Erythroblast (primary cell): ENCODE data around the gene SH3TC2.
A peak's percentile ranks its signal among the peaks of the same experiment; 100 is the strongest.

Experiments used
- DNase-seq, 2 experiments: peaks; one replicate each; lab custom pipeline; 2025; lab: John Stamatoyannopoulos, UW
- GATA1 ChIP-seq: IDR thresholded peaks from 2 replicates; pipeline ENCODE4 v1.6.1; 2011; ENCODE audit warnings: low read depth, mild to moderate bottlenecking, control low read depth, low read length, moderate library complexity
- POLR2A ChIP-seq: IDR thresholded peaks from 2 replicates; pipeline ENCODE4 v1.6.1; 2011; ENCODE audit warnings: mild to moderate bottlenecking, low read length

Gene SH3TC2

GRCh38 chr5:149012350-149012749 is 50.5 kb downstream of the SH3TC2 start:
- TF ChIP-seq POLR2A (no peak), GATA1 (no peak)
- DNase-seq = no peak

DNA sequence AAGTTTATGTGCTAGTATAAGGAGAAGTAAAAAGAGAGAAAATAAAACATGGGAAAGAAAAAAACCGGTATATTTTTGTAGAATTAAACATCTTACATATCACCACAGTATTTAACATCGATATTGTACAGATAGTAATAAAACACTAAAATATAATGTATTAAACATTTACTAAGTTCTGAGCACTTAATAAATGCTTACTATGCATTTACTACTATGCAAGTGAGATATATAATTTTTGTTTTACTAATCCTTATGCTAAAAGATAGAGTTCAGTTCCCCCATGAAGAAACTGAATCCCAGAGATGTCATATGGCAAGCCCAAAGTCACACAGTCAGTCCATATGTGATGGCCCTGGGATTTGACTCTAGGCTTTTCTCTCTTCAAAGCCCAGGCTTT is 51.1 kb downstream of the SH3TC2 start:
- TF ChIP-seq POLR2A (no peak), GATA1 (no peak)
- DNase-seq = no peak

GRCh38 chr5:149011084-149011483 is 51.8 kb downstream of the SH3TC2 start:
- DNase-seq = no peak
- no peak for TF ChIP-seq GATA1
- TF ChIP-seq POLR2A = no peak

- DNase-seq = no peak
- no peak for TF ChIP-seq POLR2A
Observed at GRCh38 chr5:149007174-149007573, 55.7 kb downstream of the SH3TC2 start.

- TF ChIP-seq GATA1 (no peak), POLR2A (no peak)
- no peak for DNase-seq
Observed at GRCh38 chr5:149006426-149006825, 56.4 kb downstream of the SH3TC2 start.

- TF ChIP-seq POLR2A = no peak
- no peak for TF ChIP-seq GATA1
- no peak for DNase-seq
Observed at GRCh38 chr5:149005077-149005892, 57.6 kb downstream of the SH3TC2 start.

DNA sequence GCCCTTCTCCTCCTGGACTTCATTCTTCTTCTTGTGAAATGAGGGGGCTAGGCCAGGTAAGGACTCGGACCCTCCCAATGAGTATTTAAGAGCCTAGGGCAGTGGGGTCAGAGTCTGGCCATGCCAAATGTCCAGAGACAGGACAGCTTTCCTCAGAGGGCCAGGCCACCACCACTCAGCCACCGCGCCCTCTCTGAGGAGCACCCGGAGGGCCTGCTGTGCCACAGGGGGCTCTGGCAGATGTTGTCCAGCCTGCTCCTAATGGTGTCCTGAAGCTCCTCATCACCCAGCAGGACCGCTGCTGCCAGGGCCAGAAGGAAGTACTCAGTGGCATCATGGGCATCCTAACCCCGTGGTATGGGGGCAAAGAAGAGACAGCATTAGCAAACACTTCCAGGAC is 58.3 kb downstream of the SH3TC2 start:
- no peak for DNase-seq
- no peak for TF ChIP-seq POLR2A
- no peak for TF ChIP-seq GATA1

GRCh38 chr5:149002761-149003689 is 59.8 kb downstream of the SH3TC2 start:
- DNase-seq = no peak
- TF ChIP-seq POLR2A (no peak), GATA1 (no peak)

GRCh38 chr5:149002053-149002452 is 60.8 kb downstream of the SH3TC2 start:
- DNase-seq = no peak
- TF ChIP-seq GATA1 = no peak
- TF ChIP-seq POLR2A = no peak

DNA sequence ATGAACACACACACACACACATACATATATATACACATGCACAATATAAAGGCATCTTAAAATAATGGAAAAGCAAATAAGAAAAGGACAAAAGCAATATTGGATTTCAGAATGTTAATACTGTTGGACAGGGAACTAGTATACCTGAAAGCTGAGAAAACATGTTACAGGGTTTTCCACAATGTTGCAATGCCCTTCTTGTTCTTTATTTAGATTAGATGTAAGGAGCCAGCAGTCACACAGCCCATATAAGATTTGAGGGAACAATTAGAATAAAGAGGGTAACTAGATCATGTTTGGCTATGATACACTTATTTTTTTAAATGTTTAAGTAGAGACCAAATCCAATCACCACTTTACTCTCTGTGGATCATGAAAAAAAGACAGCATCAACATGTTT is 61.7 kb downstream of the SH3TC2 start:
- TF ChIP-seq GATA1 (no peak), POLR2A (no peak)
- DNase-seq = no peak

GRCh38 chr5:148999741-149000140 is 63.1 kb downstream of the SH3TC2 start:
- no peak for TF ChIP-seq GATA1
- no peak for TF ChIP-seq POLR2A
- no peak for DNase-seq

DNA sequence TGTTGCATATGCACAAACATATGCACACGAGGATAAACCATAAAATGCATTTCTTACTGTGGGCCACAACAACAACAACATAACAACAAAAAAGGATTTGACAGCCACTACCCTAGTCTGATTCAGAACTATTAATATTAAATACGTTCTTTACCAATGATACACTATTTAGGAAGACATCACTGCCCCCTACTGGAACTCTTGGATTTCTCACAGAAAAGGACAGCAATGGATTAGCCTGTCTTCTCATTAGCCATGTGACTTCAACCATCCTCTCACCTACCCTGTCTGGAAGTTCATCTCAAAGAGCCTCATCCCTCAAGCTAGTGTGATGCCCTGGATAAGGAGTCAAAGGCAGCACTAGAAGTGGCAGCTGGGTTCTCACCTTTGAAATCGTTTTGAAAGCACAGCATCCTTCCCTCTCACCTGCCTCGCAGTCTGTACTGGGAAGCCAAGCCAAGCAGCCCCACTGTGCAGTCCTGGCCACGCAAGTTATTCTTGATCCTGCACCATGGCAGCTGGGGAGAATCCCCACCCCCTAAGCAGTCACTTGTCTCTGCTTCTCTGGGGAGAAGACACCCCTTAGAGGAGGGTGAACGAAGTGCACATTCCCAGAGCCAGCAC is 64.6 kb downstream of the SH3TC2 start:
- peak; percentile 53 to 68 for DNase-seq

DNA sequence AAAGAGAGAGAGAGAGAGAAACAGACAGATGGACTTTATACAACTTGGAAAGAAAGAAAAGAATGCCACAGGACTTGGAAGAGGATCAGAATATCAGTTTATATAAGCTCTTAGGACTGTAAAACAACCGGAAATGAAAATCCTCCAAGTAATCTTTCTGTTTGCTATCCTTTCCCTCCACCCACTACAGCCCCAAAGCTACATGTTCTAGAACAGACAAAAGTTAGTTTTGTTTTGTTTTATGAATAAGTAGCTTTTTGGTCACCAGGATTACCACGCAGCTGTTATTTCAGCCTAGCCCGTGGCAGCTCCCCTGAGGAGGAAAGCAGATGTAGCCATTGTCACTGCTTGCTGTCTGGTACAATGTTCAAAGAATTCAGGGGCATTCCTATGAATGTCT is 66.6 kb downstream of the SH3TC2 start:
- no peak for DNase-seq
- TF ChIP-seq POLR2A = no peak
- TF ChIP-seq GATA1 = no peak

More for the DNA sequence above, 64.6 kb downstream of the SH3TC2 start:
- no peak for TF ChIP-seq GATA1
- no peak for TF ChIP-seq POLR2A
